Measurements from ENCODE around the gene THSD1.

THSD1 gene

DNA sequence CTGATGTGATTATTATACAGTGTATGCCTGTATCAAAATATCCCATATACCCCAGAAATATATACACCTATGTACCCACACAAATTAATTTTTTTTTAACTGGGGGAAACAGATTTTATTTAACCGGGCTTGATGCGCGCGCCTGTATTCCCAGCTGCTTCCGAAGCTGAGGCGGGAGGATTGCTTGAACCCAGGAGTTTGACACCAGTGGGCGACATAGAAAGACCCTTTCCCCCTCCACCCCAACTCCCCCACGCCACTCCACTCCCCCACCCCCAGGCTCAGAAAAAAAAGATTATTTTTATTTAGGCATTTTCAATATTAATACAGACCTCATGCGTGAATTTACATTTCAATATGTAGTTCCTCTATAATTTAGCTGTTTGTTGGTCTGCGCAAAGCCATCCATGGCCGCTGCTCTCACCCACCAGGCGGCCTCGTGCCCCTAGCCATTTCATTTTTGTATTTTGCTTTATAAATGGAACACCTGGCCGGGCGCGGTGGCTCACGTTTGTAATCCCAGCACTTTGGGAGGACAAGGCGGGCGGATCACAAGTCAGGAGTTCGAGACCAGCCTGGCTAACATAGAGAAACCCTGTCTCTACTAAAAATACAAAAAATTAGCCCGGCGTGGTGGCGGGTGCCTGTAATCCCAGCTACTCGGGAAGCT lies 45.3 kb upstream of the THSD1 start:
- DNase-seq (ENCODE audit: low read depth): no peak
- TF ChIP-seq, protein P1, sequence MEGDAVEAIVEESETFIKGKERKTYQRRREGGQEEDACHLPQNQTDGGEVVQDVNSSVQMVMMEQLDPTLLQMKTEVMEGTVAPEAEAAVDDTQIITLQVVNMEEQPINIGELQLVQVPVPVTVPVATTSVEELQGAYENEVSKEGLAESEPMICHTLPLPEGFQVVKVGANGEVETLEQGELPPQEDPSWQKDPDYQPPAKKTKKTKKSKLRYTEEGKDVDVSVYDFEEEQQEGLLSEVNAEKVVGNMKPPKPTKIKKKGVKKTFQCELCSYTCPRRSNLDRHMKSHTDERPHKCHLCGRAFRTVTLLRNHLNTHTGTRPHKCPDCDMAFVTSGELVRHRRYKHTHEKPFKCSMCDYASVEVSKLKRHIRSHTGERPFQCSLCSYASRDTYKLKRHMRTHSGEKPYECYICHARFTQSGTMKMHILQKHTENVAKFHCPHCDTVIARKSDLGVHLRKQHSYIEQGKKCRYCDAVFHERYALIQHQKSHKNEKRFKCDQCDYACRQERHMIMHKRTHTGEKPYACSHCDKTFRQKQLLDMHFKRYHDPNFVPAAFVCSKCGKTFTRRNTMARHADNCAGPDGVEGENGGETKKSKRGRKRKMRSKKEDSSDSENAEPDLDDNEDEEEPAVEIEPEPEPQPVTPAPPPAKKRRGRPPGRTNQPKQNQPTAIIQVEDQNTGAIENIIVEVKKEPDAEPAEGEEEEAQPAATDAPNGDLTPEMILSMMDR (IDR thresholded peaks at IDR 0.05; ENCODE audit: control insufficient read depth, insufficient read depth, low read depth, low read length, missing control alignments): no peak
- H3K4me3 ChIP-seq (ENCODE audit: control insufficient read depth, low read depth, low read length): no peak overlapping the region

GRCh38 chr13:52450793-52451116 lies 44.8 kb upstream of the THSD1 start:
- DNase-seq (ENCODE audit: low read depth): no peak
- TF ChIP-seq, protein P1 (IDR thresholded peaks at IDR 0.05; ENCODE audit: control insufficient read depth, insufficient read depth, low read depth, low read length, missing control alignments): no peak
- peak overlapping the region; percentile 21 for H3K4me3 ChIP-seq (ENCODE audit: control insufficient read depth, low read depth, low read length)

GRCh38 chr13:52450012-52450792 lies 44.2 kb upstream of the THSD1 start, which contains the start of gene VPS36:
Gene VPS36, minus strand, starts transcription at chr13:52450634. Its CDS starts 40 bp downstream, at chr13:52450594.
- DNase-seq (ENCODE audit: low read depth): peak; percentile 57
- TF ChIP-seq, protein P1 (IDR thresholded peaks at IDR 0.05; ENCODE audit: control insufficient read depth, insufficient read depth, low read depth, low read length, missing control alignments): peak; percentile 79
- H3K4me3 ChIP-seq (ENCODE audit: control insufficient read depth, low read depth, low read length): peak within 1 kb of the TSS; percentile 75

DNA sequence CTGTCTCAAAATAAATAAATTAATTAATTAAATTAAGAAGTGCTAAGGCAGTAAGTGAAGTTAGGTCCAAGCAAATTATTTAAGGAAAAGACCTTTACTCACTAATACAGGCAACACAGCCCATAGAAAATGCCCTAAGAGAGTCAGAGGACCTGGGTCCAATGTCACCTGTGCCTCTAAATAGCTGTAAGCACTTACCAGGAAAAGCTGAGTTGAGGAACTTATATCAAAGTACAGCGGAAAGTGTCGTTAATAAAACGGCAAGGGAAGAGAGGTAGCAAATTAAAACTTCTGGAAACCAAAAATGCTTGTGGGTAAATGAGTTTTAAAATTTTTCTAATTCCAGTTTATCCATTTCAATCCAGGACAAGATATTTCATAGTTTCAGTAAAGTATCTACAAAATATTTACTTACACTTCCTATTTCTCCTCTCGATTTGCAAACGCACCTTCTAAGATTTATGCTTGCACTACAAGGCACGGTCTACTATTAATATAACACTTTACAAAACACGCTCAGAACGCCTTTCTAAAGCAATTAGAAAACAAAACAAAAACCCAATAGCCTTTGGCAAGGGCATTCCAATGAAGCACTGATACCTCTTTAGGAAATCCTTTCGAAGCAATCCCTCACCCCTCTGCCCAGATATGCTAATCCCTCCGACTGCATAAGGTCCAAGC lies 43.5 kb upstream of the THSD1 start:
- peak overlapping the region; percentile 75 for H3K4me3 ChIP-seq (ENCODE audit: control insufficient read depth, low read depth, low read length)
- TF ChIP-seq, protein P1 (IDR thresholded peaks at IDR 0.05; ENCODE audit: control insufficient read depth, insufficient read depth, low read depth, low read length, missing control alignments): no peak
- DNase-seq (ENCODE audit: low read depth): no peak

DNA sequence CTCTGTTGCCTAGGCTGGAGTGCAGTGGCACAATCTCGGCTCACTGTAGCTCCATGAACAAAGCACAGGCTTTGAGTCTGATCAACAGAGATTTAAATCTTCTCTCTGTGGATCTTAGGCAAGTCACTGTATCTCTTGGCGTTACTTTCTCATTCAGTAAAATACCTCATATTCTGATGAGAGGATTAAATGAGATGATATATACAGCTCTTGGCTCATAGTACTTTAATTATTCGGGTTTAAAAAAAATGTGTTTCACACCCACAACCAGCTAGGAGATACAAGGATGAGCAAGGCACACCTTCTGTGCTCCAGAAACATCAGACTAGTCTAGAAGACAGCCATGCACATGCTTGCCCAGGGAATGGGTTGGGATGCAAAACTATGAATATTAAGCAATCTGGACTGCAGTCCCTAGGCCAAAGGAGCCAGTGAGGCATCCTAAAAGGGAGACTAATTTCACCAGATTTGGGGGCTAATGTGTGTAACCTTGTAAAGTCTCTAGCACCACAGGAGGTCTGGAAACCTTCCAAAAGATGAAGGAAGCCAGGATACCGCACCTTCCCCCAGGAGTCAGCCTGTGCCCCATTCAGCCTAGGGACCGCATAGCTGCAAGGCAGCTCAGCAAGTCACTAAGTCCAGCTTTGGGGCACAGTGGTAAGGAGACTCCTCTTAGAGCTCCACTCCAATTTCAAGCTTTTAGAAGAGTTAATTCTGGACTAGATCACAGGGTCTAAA lies 42.0 kb upstream of the THSD1 start:
- DNase-seq (ENCODE audit: low read depth): no peak
- TF ChIP-seq, protein P1 (IDR thresholded peaks at IDR 0.05; ENCODE audit: control insufficient read depth, insufficient read depth, low read depth, low read length, missing control alignments): peak; percentile 0
- H3K4me3 ChIP-seq (ENCODE audit: control insufficient read depth, low read depth, low read length): no peak overlapping the region

- TF ChIP-seq, protein P1 (IDR thresholded peaks at IDR 0.05; ENCODE audit: control insufficient read depth, insufficient read depth, low read depth, low read length, missing control alignments): no peak
- no peak overlapping the region for H3K4me3 ChIP-seq (ENCODE audit: control insufficient read depth, low read depth, low read length)
- no peak for DNase-seq (ENCODE audit: low read depth)
These were observed 41.4 kb upstream of the THSD1 start for GRCh38 chr13:52447354-52447753.
